ENCODE results near the gene MAML3.

The MAML3 gene

GRCh38 chr4:139889901-139890300 is 264.1 kb downstream of the MAML3 start:
- H3K36me3 ChIP-seq (ENCODE audit: control insufficient read depth in 2 of 2, insufficient read depth in 2 of 2, low read length in 2 of 2): peaks cover 4 to 6% of the 10 kb centered on the region in 2 donors
- no peak overlapping the region for H3K4me3 ChIP-seq (ENCODE audit: low read length in 2 of 2)
- no peaks in the 10 kb centered on the region for H3K9me3 ChIP-seq (ENCODE audit: control insufficient read depth in 2 of 2, low read length in 2 of 2)
- H3K27ac ChIP-seq (ENCODE audit: low read depth in 2 of 2, low read length in 2 of 2): no peak overlapping the region
- no peaks in the 10 kb centered on the region for H3K27me3 ChIP-seq (ENCODE audit: control insufficient read depth in 2 of 2, insufficient read depth in 2 of 2, low read length in 2 of 2)
- H3K9ac ChIP-seq (ENCODE audit: low read depth in 1 of 2, low read length in 2 of 2): no peak overlapping the region
- H3K4me1 ChIP-seq (ENCODE audit: control insufficient read depth in 2 of 2, insufficient read depth in 2 of 2, low read length in 2 of 2): peaks cover 0 to 6% of the 10 kb centered on the region in 2 donors

- Histone ChIP-seq H3K4me1 (ENCODE audit: control insufficient read depth in 2 of 2, insufficient read depth in 2 of 2, low read length in 2 of 2) (peaks cover 0 to 6% of the 10 kb centered on the region in 2 donors), H3K36me3 (ENCODE audit: control insufficient read depth in 2 of 2, insufficient read depth in 2 of 2, low read length in 2 of 2) (peaks cover 4 to 6% of the 10 kb centered on the region in 2 donors), H3K27me3 (ENCODE audit: control insufficient read depth in 2 of 2, insufficient read depth in 2 of 2, low read length in 2 of 2) (no peaks in the 10 kb centered on the region), H3K9ac (ENCODE audit: low read depth in 1 of 2, low read length in 2 of 2) (no peak overlapping the region), H3K9me3 (ENCODE audit: control insufficient read depth in 2 of 2, low read length in 2 of 2) (no peaks in the 10 kb centered on the region), H3K4me3 (ENCODE audit: low read length in 2 of 2) (no peak overlapping the region), H3K27ac (ENCODE audit: low read depth in 2 of 2, low read length in 2 of 2) (no peak overlapping the region)
Observed at GRCh38 chr4:139889264-139889663, 264.7 kb downstream of the MAML3 start.

- Histone ChIP-seq H3K36me3 (ENCODE audit: control insufficient read depth in 2 of 2, insufficient read depth in 2 of 2, low read length in 2 of 2) (peaks cover 4 to 6% of the 10 kb centered on the region in 2 donors), H3K27me3 (ENCODE audit: control insufficient read depth in 2 of 2, insufficient read depth in 2 of 2, low read length in 2 of 2) (no peaks in the 10 kb centered on the region), H3K27ac (ENCODE audit: low read depth in 2 of 2, low read length in 2 of 2) (no peak overlapping the region), H3K4me3 (ENCODE audit: low read length in 2 of 2) (no peak overlapping the region), H3K9ac (ENCODE audit: low read depth in 1 of 2, low read length in 2 of 2) (no peak overlapping the region), H3K4me1 (ENCODE audit: control insufficient read depth in 2 of 2, insufficient read depth in 2 of 2, low read length in 2 of 2) (peaks cover 0 to 6% of the 10 kb centered on the region in 2 donors), H3K9me3 (ENCODE audit: control insufficient read depth in 2 of 2, low read length in 2 of 2) (no peaks in the 10 kb centered on the region)
Observed at GRCh38 chr4:139887962-139888735, 265.8 kb downstream of the MAML3 start.

- Histone ChIP-seq H3K27me3 (ENCODE audit: control insufficient read depth in 2 of 2, insufficient read depth in 2 of 2, low read length in 2 of 2) (no peaks in the 10 kb centered on the region), H3K4me3 (ENCODE audit: low read length in 2 of 2) (no peak overlapping the region), H3K4me1 (ENCODE audit: control insufficient read depth in 2 of 2, insufficient read depth in 2 of 2, low read length in 2 of 2) (peaks cover 0 to 6% of the 10 kb centered on the region in 2 donors), H3K27ac (ENCODE audit: low read depth in 2 of 2, low read length in 2 of 2) (no peak overlapping the region), H3K9ac (ENCODE audit: low read depth in 1 of 2, low read length in 2 of 2) (no peak overlapping the region), H3K36me3 (ENCODE audit: control insufficient read depth in 2 of 2, insufficient read depth in 2 of 2, low read length in 2 of 2) (peaks cover 4 to 6% of the 10 kb centered on the region in 2 donors), H3K9me3 (ENCODE audit: control insufficient read depth in 2 of 2, low read length in 2 of 2) (no peaks in the 10 kb centered on the region)
Observed at GRCh38 chr4:139887376-139887802, 266.6 kb downstream of the MAML3 start.

DNA sequence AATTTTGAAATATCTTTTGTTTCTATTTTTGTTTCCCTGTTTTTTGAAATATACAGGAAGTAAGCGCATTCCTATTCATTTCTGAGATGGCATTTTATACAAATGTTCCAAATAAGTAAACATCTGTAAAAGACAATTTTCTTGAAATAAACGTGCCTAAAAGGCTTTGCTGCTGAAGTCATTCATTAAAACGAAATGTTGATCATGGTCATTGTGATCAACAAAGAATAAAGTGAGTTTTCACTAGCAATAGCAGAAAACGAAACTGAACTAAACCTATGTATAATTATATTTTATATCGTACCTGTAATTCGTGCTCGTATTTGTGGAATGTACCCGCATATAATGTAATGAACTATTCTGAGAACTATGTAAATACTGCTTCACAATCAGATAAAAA is 267.2 kb downstream of the MAML3 start:
- Histone ChIP-seq H3K4me3 (ENCODE audit: low read length in 2 of 2) (no peak overlapping the region), H3K9ac (ENCODE audit: low read depth in 1 of 2, low read length in 2 of 2) (no peak overlapping the region), H3K9me3 (ENCODE audit: control insufficient read depth in 2 of 2, low read length in 2 of 2) (no peaks in the 10 kb centered on the region), H3K36me3 (ENCODE audit: control insufficient read depth in 2 of 2, insufficient read depth in 2 of 2, low read length in 2 of 2) (peaks cover 4 to 6% of the 10 kb centered on the region in 2 donors), H3K27ac (ENCODE audit: low read depth in 2 of 2, low read length in 2 of 2) (no peak overlapping the region), H3K27me3 (ENCODE audit: control insufficient read depth in 2 of 2, insufficient read depth in 2 of 2, low read length in 2 of 2) (no peaks in the 10 kb centered on the region), H3K4me1 (ENCODE audit: control insufficient read depth in 2 of 2, insufficient read depth in 2 of 2, low read length in 2 of 2) (peaks cover 0 to 6% of the 10 kb centered on the region in 2 donors)

DNA sequence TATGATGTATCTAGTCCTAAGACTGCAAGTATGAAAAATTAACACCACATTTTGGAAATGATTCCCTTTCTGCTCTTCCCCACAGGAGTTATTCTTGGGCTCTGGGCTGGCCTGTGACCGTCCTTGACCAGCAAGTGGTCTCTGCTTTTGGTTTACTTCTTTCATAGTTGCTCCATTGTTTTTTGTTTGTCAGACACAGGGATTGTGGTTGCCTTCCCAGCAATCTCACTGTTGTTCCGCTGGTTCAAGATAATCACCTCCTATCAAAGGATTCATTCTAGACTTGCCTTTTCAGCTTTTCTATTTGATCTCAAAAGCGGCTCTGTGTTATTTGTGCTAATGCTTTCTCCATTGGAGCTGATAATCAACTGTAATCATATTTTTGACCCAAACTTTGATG is 269.5 kb downstream of the MAML3 start:
- Histone ChIP-seq H3K4me1 (ENCODE audit: control insufficient read depth in 2 of 2, insufficient read depth in 2 of 2, low read length in 2 of 2) (peaks cover 0 to 6% of the 10 kb centered on the region in 2 donors), H3K27me3 (ENCODE audit: control insufficient read depth in 2 of 2, insufficient read depth in 2 of 2, low read length in 2 of 2) (no peaks in the 10 kb centered on the region), H3K36me3 (ENCODE audit: control insufficient read depth in 2 of 2, insufficient read depth in 2 of 2, low read length in 2 of 2) (peaks cover 2 to 5% of the 10 kb centered on the region in 2 donors), H3K27ac (ENCODE audit: low read depth in 2 of 2, low read length in 2 of 2) (no peak overlapping the region), H3K4me3 (ENCODE audit: low read length in 2 of 2) (no peak overlapping the region), H3K9me3 (ENCODE audit: control insufficient read depth in 2 of 2, low read length in 2 of 2) (no peaks in the 10 kb centered on the region), H3K9ac (ENCODE audit: low read depth in 1 of 2, low read length in 2 of 2) (no peak overlapping the region)

DNA sequence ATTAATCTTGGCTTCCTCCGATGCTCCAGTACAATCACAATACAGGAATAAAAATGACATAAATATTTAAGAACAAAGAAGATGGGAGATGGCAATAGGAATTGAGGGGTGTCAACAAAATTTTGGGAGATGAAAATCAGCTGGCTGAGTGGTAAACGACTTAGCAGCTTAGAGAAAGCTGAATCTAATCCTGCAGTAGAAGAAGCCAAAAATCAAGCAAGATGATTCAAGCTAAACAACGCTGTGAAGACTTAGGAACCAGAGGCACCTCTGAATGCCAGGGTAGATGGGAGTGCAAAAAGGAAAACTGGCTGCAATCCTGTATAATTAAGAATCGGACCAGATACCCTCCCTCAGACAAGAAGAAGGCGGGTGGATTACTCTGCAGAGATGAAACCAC is 273.1 kb downstream of the MAML3 start:
- Histone ChIP-seq H3K27me3 (ENCODE audit: control insufficient read depth in 2 of 2, insufficient read depth in 2 of 2, low read length in 2 of 2) (no peaks in the 10 kb centered on the region), H3K4me3 (ENCODE audit: low read length in 2 of 2) (no peak overlapping the region), H3K27ac (ENCODE audit: low read depth in 2 of 2, low read length in 2 of 2) (no peak overlapping the region), H3K9ac (ENCODE audit: low read depth in 1 of 2, low read length in 2 of 2) (no peak overlapping the region), H3K36me3 (ENCODE audit: control insufficient read depth in 2 of 2, insufficient read depth in 2 of 2, low read length in 2 of 2) (no peaks in the 10 kb centered on the region), H3K9me3 (ENCODE audit: control insufficient read depth in 2 of 2, low read length in 2 of 2) (no peaks in the 10 kb centered on the region), H3K4me1 (ENCODE audit: control insufficient read depth in 2 of 2, insufficient read depth in 2 of 2, low read length in 2 of 2) (peaks cover 0 to 2% of the 10 kb centered on the region in 2 donors)

- Histone ChIP-seq H3K4me1 (ENCODE audit: control insufficient read depth in 2 of 2, insufficient read depth in 2 of 2, low read length in 2 of 2) (peaks cover 0 to 2% of the 10 kb centered on the region in 2 donors), H3K9me3 (ENCODE audit: control insufficient read depth in 2 of 2, low read length in 2 of 2) (no peaks in the 10 kb centered on the region), H3K9ac (ENCODE audit: low read depth in 1 of 2, low read length in 2 of 2) (no peak overlapping the region), H3K27ac (ENCODE audit: low read depth in 2 of 2, low read length in 2 of 2) (no peak overlapping the region), H3K4me3 (ENCODE audit: low read length in 2 of 2) (no peak overlapping the region), H3K36me3 (ENCODE audit: control insufficient read depth in 2 of 2, insufficient read depth in 2 of 2, low read length in 2 of 2) (no peaks in the 10 kb centered on the region), H3K27me3 (ENCODE audit: control insufficient read depth in 2 of 2, insufficient read depth in 2 of 2, low read length in 2 of 2) (no peaks in the 10 kb centered on the region)
Observed at GRCh38 chr4:139878050-139878449, 275.9 kb downstream of the MAML3 start.

DNA sequence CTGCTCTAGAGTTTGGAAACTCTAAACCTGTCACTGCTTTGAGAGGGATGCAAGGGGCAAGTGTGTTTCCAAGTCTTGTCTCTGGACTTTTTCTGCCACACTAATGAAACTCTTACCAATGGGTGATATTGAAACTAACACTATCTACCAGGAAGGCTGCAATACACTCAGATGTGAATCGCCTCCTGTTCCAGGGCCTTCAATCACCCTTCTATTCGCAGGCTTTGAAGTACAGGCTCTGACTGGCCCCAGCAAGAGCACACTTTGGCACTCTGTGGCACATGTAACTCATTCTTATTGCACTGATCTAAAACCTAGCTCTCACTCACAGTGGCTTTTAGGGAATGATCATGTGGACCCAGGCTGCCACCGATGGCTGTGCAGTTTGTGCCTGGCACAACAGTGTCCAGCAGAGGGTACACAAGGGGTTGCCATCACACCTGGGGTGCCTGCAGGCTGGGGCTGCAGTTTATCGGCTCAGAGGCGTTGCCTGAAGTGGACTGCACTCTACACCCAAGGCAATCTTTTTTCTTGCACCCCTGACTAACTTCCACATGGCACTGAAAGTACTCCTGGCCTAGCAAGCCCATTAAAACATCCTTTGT is 277.5 kb downstream of the MAML3 start:
- H3K36me3 ChIP-seq (ENCODE audit: control insufficient read depth in 2 of 2, insufficient read depth in 2 of 2, low read length in 2 of 2): no peaks in the 10 kb centered on the region
- H3K9ac ChIP-seq (ENCODE audit: low read depth in 1 of 2, low read length in 2 of 2): no peak overlapping the region
- no peak overlapping the region for H3K4me3 ChIP-seq (ENCODE audit: low read length in 2 of 2)
- H3K9me3 ChIP-seq (ENCODE audit: control insufficient read depth in 2 of 2, low read length in 2 of 2): no peaks in the 10 kb centered on the region
- peaks cover 0 to 2% of the 10 kb centered on the region in 2 donors for H3K4me1 ChIP-seq (ENCODE audit: control insufficient read depth in 2 of 2, insufficient read depth in 2 of 2, low read length in 2 of 2)
- H3K27me3 ChIP-seq (ENCODE audit: control insufficient read depth in 2 of 2, insufficient read depth in 2 of 2, low read length in 2 of 2): no peaks in the 10 kb centered on the region
- H3K27ac ChIP-seq (ENCODE audit: low read depth in 2 of 2, low read length in 2 of 2): no peak overlapping the region

GRCh38 chr4:139875411-139875825 is 278.6 kb downstream of the MAML3 start:
- Histone ChIP-seq H3K36me3 (ENCODE audit: control insufficient read depth in 2 of 2, insufficient read depth in 2 of 2, low read length in 2 of 2) (no peaks in the 10 kb centered on the region), H3K9ac (ENCODE audit: low read depth in 1 of 2, low read length in 2 of 2) (no peak overlapping the region), H3K4me1 (ENCODE audit: control insufficient read depth in 2 of 2, insufficient read depth in 2 of 2, low read length in 2 of 2) (peaks cover 0 to 2% of the 10 kb centered on the region in 2 donors), H3K27me3 (ENCODE audit: control insufficient read depth in 2 of 2, insufficient read depth in 2 of 2, low read length in 2 of 2) (no peaks in the 10 kb centered on the region), H3K27ac (ENCODE audit: low read depth in 2 of 2, low read length in 2 of 2) (no peak overlapping the region), H3K9me3 (ENCODE audit: control insufficient read depth in 2 of 2, low read length in 2 of 2) (no peaks in the 10 kb centered on the region), H3K4me3 (ENCODE audit: low read length in 2 of 2) (no peak overlapping the region)
